Neuronal stem cell (in vitro differentiated cells): Measurements from ENCODE around the gene CUX1.

Experiments
- DNase-seq: peaks from one replicate; pipeline ENCODE4 v3.0.0-alpha.2; 2013; ENCODE audit warnings: low spot score
- H2AFZ ChIP-seq: one replicate; pipeline ENCODE4 v1.6.1; 2013; ENCODE audit warnings: mild to moderate bottlenecking, low read length, inconsistent platforms
- H2AK5ac ChIP-seq: 2 replicates; pipeline ENCODE4 v1.6.1; 2013; ENCODE audit warnings: low read depth, mild to moderate bottlenecking, inconsistent platforms, low read length, moderate library complexity, mixed read lengths
- H2BK120ac ChIP-seq: 2 replicates; pipeline ENCODE4 v1.6.1; 2013; ENCODE audit warnings: low read depth, mild to moderate bottlenecking, inconsistent platforms, low read length, moderate library complexity, mixed read lengths
- H2BK12ac ChIP-seq: one replicate; pipeline ENCODE4 v1.6.1; 2013; ENCODE audit warnings: low read length, inconsistent platforms
- H2BK15ac ChIP-seq: 2 replicates; pipeline ENCODE4 v1.6.1; 2013; ENCODE audit warnings: mild to moderate bottlenecking, low read length, inconsistent platforms, mixed read lengths
- H2BK5ac ChIP-seq: one replicate; pipeline ENCODE4 v1.6.1; 2013; ENCODE audit warnings: inconsistent platforms, mild to moderate bottlenecking, low read length, moderate library complexity
- H3K14ac ChIP-seq: one replicate; pipeline ENCODE4 v1.6.1; 2013; ENCODE audit warnings: low read length, inconsistent platforms
- H3K18ac ChIP-seq: 2 replicates; pipeline ENCODE4 v1.6.1; 2013; ENCODE audit warnings: low read length, inconsistent platforms
- H3K23ac ChIP-seq: 2 replicates; pipeline ENCODE4 v1.6.1; 2013; ENCODE audit warnings: low read depth, mild to moderate bottlenecking, mixed read lengths, low read length, inconsistent platforms; ENCODE audit not compliant: poor library complexity
- H3K27ac ChIP-seq: replicated peaks from 3 replicates; pipeline ENCODE4 v1.5.1; 2013; ENCODE audit warnings: low read length, inconsistent platforms
- H3K27me3 ChIP-seq, 3 experiments: 2 replicates each; pipeline ENCODE4 v1.6.1; 2013; ENCODE audit warnings: low read length in 3 of 3, mild to moderate bottlenecking in 2 of 3, inconsistent platforms in 1 of 3, low read depth in 1 of 3, mixed read lengths in 1 of 3, moderate library complexity in 1 of 3; ENCODE audit not compliant: control insufficient read depth in 3 of 3, insufficient read depth in 3 of 3
- H3K36me3 ChIP-seq, 2 donors: replicated peaks in 1 of 2; 2 replicates each; pipeline ENCODE4 v1.6.1; 2013; ENCODE audit warnings: low read length in 2 of 2; ENCODE audit not compliant: control insufficient read depth in 2 of 2, insufficient read depth in 2 of 2
- H3K4ac ChIP-seq: 2 replicates; pipeline ENCODE4 v1.6.1; 2013; ENCODE audit warnings: inconsistent platforms, mild to moderate bottlenecking, low read length, moderate library complexity
- H3K4me1 ChIP-seq, 2 donors: 1 replicate in 1 of 2; 2 replicates in 1 of 2; pipeline ENCODE4 v1.6.1; 2013; ENCODE audit warnings: low read length in 2 of 2, low read depth in 1 of 2; ENCODE audit not compliant: control insufficient read depth in 2 of 2, insufficient read depth in 1 of 2
- H3K4me2 ChIP-seq: one replicate; pipeline ENCODE4 v1.6.1; 2013; ENCODE audit warnings: mild to moderate bottlenecking, low read length, inconsistent platforms; ENCODE audit not compliant: insufficient read depth, poor library complexity, severe bottlenecking
- H3K4me3 ChIP-seq, 2 donors: 2 replicates each; pipeline ENCODE4 v1.5.1; 2013; ENCODE audit warnings: low read length in 2 of 2, mild to moderate bottlenecking in 2 of 2, inconsistent platforms in 1 of 2, moderate library complexity in 1 of 2
- H3K79me1 ChIP-seq: one replicate; pipeline ENCODE4 v1.6.1; 2013; ENCODE audit warnings: low read depth, mild to moderate bottlenecking, inconsistent platforms, low read length, moderate library complexity
- H3K9ac ChIP-seq: one replicate; pipeline ENCODE4 v1.6.1; 2013; ENCODE audit warnings: mild to moderate bottlenecking, low read depth, low read length, inconsistent platforms; ENCODE audit not compliant: poor library complexity
- H3K9me3 ChIP-seq, 2 donors: replicated peaks in 1 of 2; 2 replicates each; pipeline versions ENCODE3 to v1.6.1; 2013; ENCODE audit warnings: low read length in 2 of 2, mild to moderate bottlenecking in 2 of 2, inconsistent platforms in 1 of 2, low read depth in 1 of 2, mixed read lengths in 1 of 2, moderate library complexity in 1 of 2; ENCODE audit not compliant: control insufficient read depth in 2 of 2, insufficient read depth in 1 of 2
- H4K8ac ChIP-seq: one replicate; pipeline ENCODE4 v1.6.1; 2013; ENCODE audit warnings: low read depth, mild to moderate bottlenecking, inconsistent platforms, low read length, moderate library complexity
- H4K91ac ChIP-seq: one replicate; pipeline ENCODE4 v1.6.1; 2013; ENCODE audit warnings: low read length, low read depth, mild to moderate bottlenecking, inconsistent platforms; ENCODE audit not compliant: poor library complexity
- WGBS, 2 donors: extraction: QIAGEN DNeasy Blood & Tissue Kit; methylation state at CpG; one replicate each; pipeline ENCODE4 v1.1.7; 2013; ENCODE audit warnings: missing lambda C conversion rate in 2 of 2, mixed read lengths in 1 of 2; ENCODE audit not compliant: insufficient read length in 2 of 2, insufficient replicate concordance in 1 of 2; ENCODE audit errors: extremely low coverage in 2 of 2; 5-methylcytosine and 5-hydroxymethylcytosine counted together

The CUX1 gene

GRCh38 chr7:102101111-102101551 is 283.7 kb downstream of the CUX1 start:
- Histone ChIP-seq H3K23ac (no peak overlapping the region), H3K4me2 (no peak overlapping the region), H3K27me3 (no peaks in the 10 kb centered on the region), H2BK120ac (no peak overlapping the region), H3K4me3 (no peak overlapping the region), H2BK15ac (no peak overlapping the region), H4K8ac (no peak overlapping the region), H2AFZ (no peak overlapping the region), H3K14ac (no peak overlapping the region), H3K27ac (no peak overlapping the region), H3K9me3 (no peaks in the 10 kb centered on the region), H3K36me3 (peaks cover 8 to 47% of the 10 kb centered on the region in 2 donors), H3K4me1 (peaks cover 11 to 19% of the 10 kb centered on the region in 2 donors), H3K18ac (peak overlapping the region; percentile 31), H3K4ac (no peak overlapping the region), H2AK5ac (no peak overlapping the region), H2BK12ac (no peak overlapping the region), H3K79me1 (no peaks in the 10 kb centered on the region), H3K9ac (no peak overlapping the region), H4K91ac (no peak overlapping the region), H2BK5ac (no peak overlapping the region)
- WGBS, 2 donors, result no CpG with 5 or more reads among the region's 7 CpGs
- no peak for DNase-seq

- Histone ChIP-seq H3K4ac (no peak overlapping the region), H4K8ac (no peak overlapping the region), H4K91ac (no peak overlapping the region), H3K4me1 (peaks cover 11 to 14% of the 10 kb centered on the region in 2 donors), H2BK15ac (no peak overlapping the region), H3K9ac (no peak overlapping the region), H2BK5ac (no peak overlapping the region), H3K9me3 (no peaks in the 10 kb centered on the region), H3K4me2 (no peak overlapping the region), H2BK12ac (no peak overlapping the region), H3K4me3 (no peak overlapping the region), H3K23ac (no peak overlapping the region), H3K27me3 (no peaks in the 10 kb centered on the region), H3K18ac (no peak overlapping the region), H2AFZ (no peak overlapping the region), H3K27ac (no peak overlapping the region), H3K79me1 (no peaks in the 10 kb centered on the region), H2BK120ac (no peak overlapping the region), H3K36me3 (peaks cover 12 to 54% of the 10 kb centered on the region in 2 donors), H3K14ac (no peak overlapping the region), H2AK5ac (no peak overlapping the region)
- DNase-seq, result no peak
- whole genome bisulfite sequencing, 2 donors, result no CpG with 5 or more reads among the region's 11 CpGs
These were observed 284.5 kb downstream of the CUX1 start for GRCh38 chr7:102101926-102102325.

GRCh38 chr7:102103027-102103372 is 285.6 kb downstream of the CUX1 start:
- Histone ChIP-seq H2AK5ac (no peak overlapping the region), H3K79me1 (no peaks in the 10 kb centered on the region), H2AFZ (no peak overlapping the region), H2BK120ac (no peak overlapping the region), H3K9ac (no peak overlapping the region), H3K4me1 (peaks cover 3 to 10% of the 10 kb centered on the region in 2 donors), H3K4ac (no peak overlapping the region), H3K4me3 (peak overlapping the region in 1 of 2 donors; percentile 16), H3K23ac (no peak overlapping the region), H4K8ac (no peak overlapping the region), H3K18ac (peak overlapping the region; percentile 59), H3K27me3 (no peaks in the 10 kb centered on the region), H2BK12ac (no peak overlapping the region), H2BK15ac (no peak overlapping the region), H3K27ac (no peak overlapping the region), H4K91ac (no peak overlapping the region), H3K36me3 (peaks cover 12 to 60% of the 10 kb centered on the region in 2 donors), H2BK5ac (no peak overlapping the region), H3K14ac (no peak overlapping the region), H3K9me3 (no peaks in the 10 kb centered on the region), H3K4me2 (no peak overlapping the region)
- no CpG with 5 or more reads among the region's 5 CpGs for WGBS, 2 donors
- DNase-seq, result no peak

- Histone ChIP-seq H3K4me3 (no peak overlapping the region), H3K27me3 (no peaks in the 10 kb centered on the region), H2BK120ac (no peak overlapping the region), H4K8ac (no peak overlapping the region), H3K9ac (no peak overlapping the region), H3K36me3 (peaks cover 8 to 59% of the 10 kb centered on the region in 2 donors), H3K4me1 (peaks cover 0 to 6% of the 10 kb centered on the region in 2 donors), H3K9me3 (no peaks in the 10 kb centered on the region), H3K18ac (no peak overlapping the region), H2BK15ac (no peak overlapping the region), H3K79me1 (no peaks in the 10 kb centered on the region), H3K4ac (no peak overlapping the region), H2BK5ac (no peak overlapping the region), H3K27ac (no peak overlapping the region), H3K23ac (no peak overlapping the region), H2AFZ (no peak overlapping the region), H3K14ac (no peak overlapping the region), H4K91ac (no peak overlapping the region), H2BK12ac (no peak overlapping the region), H3K4me2 (no peak overlapping the region), H2AK5ac (no peak overlapping the region)
- DNase-seq, result no peak
- no CpG with 5 or more reads among the region's 5 CpGs for WGBS, 2 donors
These were observed 286.8 kb downstream of the CUX1 start for GRCh38 chr7:102104245-102104644.
